GM04503 (cell line): ENCODE results near the gene SELE.
"Not testable (repeated sequence)": the region's sequence is repeated elsewhere in the genome, so short reads cannot be mapped to it uniquely, and the experiment has no call there.

Experiments used
- DNase-seq: peaks from one replicate; pipeline ENCODE4 v3.0.0-alpha.2; 2012; ENCODE audit warnings: low read depth

SELE gene

GRCh38 chr1:169722779-169723178 is 11.1 kb downstream of the SELE start:
- DNase-seq, result no peak

GRCh38 chr1:169715100-169715499 is 18.8 kb downstream of the SELE start:
- not testable (repeated sequence) for DNase-seq

GRCh38 chr1:169713090-169713489 is 20.8 kb downstream of the SELE start:
- DNase-seq, result not testable (repeated sequence)

GRCh38 chr1:169712309-169712631 is 21.6 kb downstream of the SELE start:
- no peak for DNase-seq

- peak; percentile 18 for DNase-seq
Observed at GRCh38 chr1:169711469-169712308, 22.2 kb downstream of the SELE start, which contains the start of gene SELL. Gene SELL (minus strand): TSS chr1:169711620. CDS start chr1:169711498, 122 bp downstream.

- no peak for DNase-seq
Observed at GRCh38 chr1:169708647-169709046, 25.2 kb downstream of the SELE start.

- no peak for DNase-seq
Observed at GRCh38 chr1:169707912-169708604, 25.8 kb downstream of the SELE start.

GRCh38 chr1:169704797-169705196 is 29.1 kb downstream of the SELE start:
- no peak for DNase-seq

GRCh38 chr1:169701261-169702005 is 32.4 kb downstream of the SELE start:
- DNase-seq, result no peak

- no peak for DNase-seq
Observed at GRCh38 chr1:169699707-169700106, 34.2 kb downstream of the SELE start.

GRCh38 chr1:169698976-169699375 is 34.9 kb downstream of the SELE start:
- no peak for DNase-seq

GRCh38 chr1:169697755-169698154 is 36.1 kb downstream of the SELE start:
- DNase-seq, result no peak

- DNase-seq, result no peak
Observed at GRCh38 chr1:169696273-169697100, 37.4 kb downstream of the SELE start.

GRCh38 chr1:169694304-169695075 is 39.4 kb downstream of the SELE start:
- no peak for DNase-seq

GRCh38 chr1:169692756-169693460 is 41.0 kb downstream of the SELE start:
- no peak for DNase-seq

- no peak for DNase-seq
Observed at GRCh38 chr1:169690489-169690888, 43.4 kb downstream of the SELE start.

- no peak for DNase-seq
Observed at GRCh38 chr1:169689395-169689794, 44.5 kb downstream of the SELE start.

GRCh38 chr1:169688377-169688776 is 45.5 kb downstream of the SELE start:
- not testable (repeated sequence) for DNase-seq

- DNase-seq, result no peak
Observed at GRCh38 chr1:169683661-169684060, 50.2 kb downstream of the SELE start.

- not testable (repeated sequence) for DNase-seq
Observed at GRCh38 chr1:169683168-169683567, 50.7 kb downstream of the SELE start.
